ENCODE measurements around the gene NDUFV2. TPM values are rescaled to one million over a fixed set of nuclear protein-coding genes. Genes with fewer than 3 reads are reported as not detected.

Gene NDUFV2
- total RNA-seq, 2 donors from 2014 or later: 175 to 203 TPM

- DNase-seq: no peak
- Histone ChIP-seq H3K9ac (ENCODE audit: low read depth in 2 of 2, low read length in 2 of 2) (no peak overlapping the region), H3K4me1 (no peaks in the 10 kb centered on the region), H3K27me3 (no peaks in the 10 kb centered on the region), H3K27ac (no peak overlapping the region), H3K36me3 (no peaks in the 10 kb centered on the region), H3K4me3 (no peak overlapping the region), H3K9me3 (no peaks in the 10 kb centered on the region)
- intact Hi-C loops (cut with DNase I): no loop called here
- TF ChIP-seq CTCF (IDR thresholded peaks at IDR 0.05): no peak
Measured at GRCh38 chr18:9058406-9058805, 44.1 kb upstream of the NDUFV2 start.

GRCh38 chr18:9062418-9062751 is 40.1 kb upstream of the NDUFV2 start:
- no peaks in the 10 kb centered on the region for H3K4me1 ChIP-seq
- no peak overlapping the region for H3K27ac ChIP-seq
- no peaks in the 10 kb centered on the region for H3K9me3 ChIP-seq
- no peak for TF ChIP-seq CTCF (IDR thresholded peaks at IDR 0.05)
- no peak for DNase-seq
- no peak overlapping the region for H3K9ac ChIP-seq (ENCODE audit: low read depth in 2 of 2, low read length in 2 of 2)
- intact Hi-C loops (cut with DNase I): no loop called here
- H3K27me3 ChIP-seq: no peaks in the 10 kb centered on the region
- H3K36me3 ChIP-seq: no peaks in the 10 kb centered on the region
- H3K4me3 ChIP-seq: no peak overlapping the region

- Histone ChIP-seq H3K9me3 (no peaks in the 10 kb centered on the region), H3K27ac (no peak overlapping the region), H3K4me1 (no peaks in the 10 kb centered on the region), H3K36me3 (no peaks in the 10 kb centered on the region), H3K9ac (ENCODE audit: low read depth in 2 of 2, low read length in 2 of 2) (no peak overlapping the region), H3K4me3 (no peak overlapping the region), H3K27me3 (no peaks in the 10 kb centered on the region)
- intact Hi-C loops (cut with DNase I): no loop called here
- no peak for TF ChIP-seq CTCF (IDR thresholded peaks at IDR 0.05)
- DNase-seq: no peak
Measured at GRCh38 chr18:9065864-9066263, 36.6 kb upstream of the NDUFV2 start.

GRCh38 chr18:9066358-9066757 is 36.1 kb upstream of the NDUFV2 start:
- Histone ChIP-seq H3K27ac (no peak overlapping the region), H3K9me3 (no peaks in the 10 kb centered on the region), H3K9ac (ENCODE audit: low read depth in 2 of 2, low read length in 2 of 2) (no peak overlapping the region), H3K36me3 (no peaks in the 10 kb centered on the region), H3K27me3 (no peaks in the 10 kb centered on the region), H3K4me3 (no peak overlapping the region), H3K4me1 (no peaks in the 10 kb centered on the region)
- no peak for DNase-seq
- intact Hi-C loops (cut with DNase I): no loop called here
- no peak for TF ChIP-seq CTCF (IDR thresholded peaks at IDR 0.05)

GRCh38 chr18:9066817-9067306 is 35.6 kb upstream of the NDUFV2 start:
- Histone ChIP-seq H3K4me1 (no peaks in the 10 kb centered on the region), H3K27ac (no peak overlapping the region), H3K4me3 (no peak overlapping the region), H3K9ac (ENCODE audit: low read depth in 2 of 2, low read length in 2 of 2) (no peak overlapping the region), H3K27me3 (no peaks in the 10 kb centered on the region), H3K9me3 (no peaks in the 10 kb centered on the region), H3K36me3 (no peaks in the 10 kb centered on the region)
- TF ChIP-seq CTCF (IDR thresholded peaks at IDR 0.05): no peak
- DNase-seq: no peak
- intact Hi-C loops (cut with DNase I): no loop called here

- H3K9ac ChIP-seq (ENCODE audit: low read depth in 2 of 2, low read length in 2 of 2): no peak overlapping the region
- no peaks in the 10 kb centered on the region for H3K36me3 ChIP-seq
- intact Hi-C loops (cut with DNase I): no loop called here
- H3K27ac ChIP-seq: no peak overlapping the region
- no peak for TF ChIP-seq CTCF (IDR thresholded peaks at IDR 0.05)
- DNase-seq: no peak
- H3K9me3 ChIP-seq: no peaks in the 10 kb centered on the region
- H3K4me3 ChIP-seq: no peak overlapping the region
- no peaks in the 10 kb centered on the region for H3K4me1 ChIP-seq
- no peaks in the 10 kb centered on the region for H3K27me3 ChIP-seq
Measured at GRCh38 chr18:9067823-9068222, 34.7 kb upstream of the NDUFV2 start.
